PC-9 (cell line): ENCODE results near the gene RAD51D. TPM values are rescaled to one million over a fixed set of nuclear protein-coding genes. Genes with fewer than 3 reads are reported as not detected.

Experiments
- BruUV-seq: library from RNA; stranded (reverse); fragments of 400-500 nt; replicated peaks from 2 replicates; lab custom pipeline; 2021; lab: Mats Ljungman, UMichigan
- CTCF ChIA-PET: fragments of 300-600 bp; sonication (Branson Sonifier 250); formaldehyde crosslinking; loops from one replicate; lab custom pipeline; 2022; ENCODE audit warnings: antibody characterized with exemption; lab: Charles Lee
- POLR2A ChIA-PET: fragments of 300-600 bp; sonication (Branson Sonifier 250); formaldehyde crosslinking; loops from one replicate; lab custom pipeline; 2022; ENCODE audit warnings: antibody characterized with exemption; ENCODE audit not compliant: unreplicated experiment; lab: Charles Lee
- DNase-seq, 2 experiments: peaks; one replicate each; pipeline versions ENCODE4 v3.0.0 to v3.0.0-alpha.2; 2015 to 2022; ENCODE audit warnings: mixed read lengths in 1 of 2
- H2AFZ ChIP-seq: fragments of 200-600 bp; sonication (generic); 2 replicates; pipeline ENCODE4 v1.8.1; 2017; ENCODE audit warnings: antibody characterized with exemption
- H3F3A ChIP-seq: fragments of 200-600 bp; sonication (generic); 2 replicates; pipeline ENCODE4 v1.8.1; 2017; ENCODE audit warnings: antibody characterized with exemption, mild to moderate bottlenecking, low read depth; ENCODE audit not compliant: insufficient read depth
- H3K27ac ChIP-seq: fragments of 200-600 bp; sonication (generic); 2 replicates; pipeline ENCODE4 v1.6.1; 2016; ENCODE audit warnings: mixed run types
- H3K27me3 ChIP-seq: fragments of 200-600 bp; sonication (generic); 2 replicates; pipeline ENCODE4 v1.6.1; 2016; ENCODE audit warnings: low read depth, mixed run types; ENCODE audit not compliant: insufficient read depth
- H3K36me3 ChIP-seq: fragments of 200-600 bp; sonication (generic); 2 replicates; pipeline ENCODE4 v1.6.1; 2016; ENCODE audit warnings: low read depth, mixed run types
- H3K4me1 ChIP-seq: fragments of 200-600 bp; sonication (generic); replicated peaks from 2 replicates; pipeline ENCODE4 v1.6.1; 2016; ENCODE audit warnings: mixed run types; ENCODE audit not compliant: insufficient read depth
- H3K4me2 ChIP-seq: fragments of 200-600 bp; sonication (generic); 2 replicates; pipeline ENCODE4 v1.6.1; 2017; ENCODE audit warnings: mixed run types
- H3K4me3 ChIP-seq: fragments of 200-600 bp; sonication (generic); 2 replicates; pipeline ENCODE4 v1.6.1; 2016; ENCODE audit warnings: mixed run types
- H3K79me2 ChIP-seq: fragments of 200-600 bp; sonication (generic); 2 replicates; pipeline ENCODE4 v1.6.1; 2017; ENCODE audit warnings: low read depth, mixed run types
- H3K9me2 ChIP-seq: fragments of 200-600 bp; sonication (generic); 2 replicates; pipeline ENCODE4 v1.8.1; 2017; ENCODE audit warnings: mild to moderate bottlenecking; ENCODE audit not compliant: insufficient read depth
- H3K9me3 ChIP-seq: fragments of 200-600 bp; sonication (generic); 2 replicates; pipeline ENCODE4 v1.8.1; 2016; ENCODE audit warnings: low read depth; ENCODE audit not compliant: insufficient read depth
- H4K20me1 ChIP-seq: fragments of 200-600 bp; sonication (generic); 2 replicates; pipeline ENCODE4 v1.8.1; 2017; ENCODE audit not compliant: insufficient read depth
- CTCF ChIP-seq: fragments of 200-600 bp; sonication (generic); conservative IDR thresholded peaks from 2 replicates; pipeline ENCODE4 v1.6.1; 2017; ENCODE audit warnings: mixed run types, antibody characterized with exemption, mild to moderate bottlenecking, moderate library complexity
- EZH2 ChIP-seq: fragments of 200-600 bp; sonication (generic); IDR thresholded peaks from 2 replicates; pipeline ENCODE4 v1.8.0; 2017; ENCODE audit warnings: antibody characterized with exemption, low read depth
- intact Hi-C: fragments of 100-400 bp; cut with micrococcal nuclease; formaldehyde crosslinking; loops from one replicate; pipeline ENCODE4 v1.10.0; 2022; ENCODE audit not compliant: unreplicated experiment
- total RNA-seq: library from RNA; stranded (reverse); gene quantifications from 2 replicates; pipeline ENCODE4 v1.2.3, GENCODE V29; 2021

The RAD51D gene
- total RNA-seq, 1 experiment from 2014 or later = 7.8 TPM

- no peaks in the 10 kb centered on the region for H3K27me3 ChIP-seq
- TF ChIP-seq EZH2 = no peak
- TF ChIP-seq CTCF = no peak; the same call in 1 of the 2 replicates
- H3K9me3 ChIP-seq = no peaks in the 10 kb centered on the region; the same call in 1 of the 2 replicates
- peaks cover 42% of the 10 kb centered on the region for H3K4me1 ChIP-seq
- no peaks in the 10 kb centered on the region for H3K36me3 ChIP-seq
- intact Hi-C loops = loop anchor here (1.0 to 5.0 kb wide), 5 partner anchors 26 to 153 kb away; partner anchors contain the start of genes LIG3, RFFL and SLFN5
- no peaks in the 10 kb centered on the region for H4K20me1 ChIP-seq
- no peaks in the 10 kb centered on the region for H3K9me2 ChIP-seq
- peak overlapping the region; percentile 91 for H2AFZ ChIP-seq
- peak overlapping the region; percentile 89 for H3K4me2 ChIP-seq
- peak overlapping the region; percentile 80 for H3K4me3 ChIP-seq
- POLR2A ChIA-PET = interaction anchor here (0.6 kb wide), 1 partner anchor 368 kb away, joined by 5 read pairs; no protein-coding TSS in a partner anchor
- CTCF ChIA-PET = interaction anchor here (0.7 kb wide), 1 partner anchor 10 kb away, joined by 5 read pairs; no protein-coding TSS in a partner anchor
- no TSS peak for BruUV-seq
- peaks cover 38% of the 10 kb centered on the region for H3K79me2 ChIP-seq
- peaks cover 22% of the 10 kb centered on the region for H3F3A ChIP-seq
- H3K27ac ChIP-seq = peak overlapping the region; percentile 78
- DNase-seq = peak; percentile 55 to 84
These were observed 30.6 kb downstream of the RAD51D start for GRCh38 chr17:35088881-35089585.

DNA sequence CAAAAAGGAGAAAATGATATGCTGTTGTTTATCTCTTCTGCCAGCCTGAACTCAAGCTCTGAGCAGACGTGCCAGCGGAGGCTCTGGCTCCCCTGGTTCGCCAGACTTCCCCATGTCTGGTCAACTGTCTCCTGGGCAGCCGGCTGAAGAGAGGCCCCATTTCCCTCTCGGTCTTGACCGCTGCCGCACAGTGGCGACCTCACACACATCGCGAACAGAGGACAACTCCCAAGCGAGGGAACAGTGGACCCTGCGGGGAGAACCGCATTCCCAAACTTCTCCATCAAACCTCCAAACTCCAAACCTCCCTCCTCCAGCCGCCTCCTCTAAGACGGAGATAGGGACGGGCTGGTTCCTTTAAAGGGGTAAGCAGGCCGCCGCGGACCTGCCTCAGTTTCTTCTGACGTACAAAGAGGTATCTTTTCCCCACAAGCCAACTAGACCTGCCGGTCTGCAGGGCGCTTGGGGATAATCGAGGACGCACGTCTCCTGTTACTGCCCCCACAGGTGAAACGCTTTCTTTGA is 31.2 kb downstream of the RAD51D start:
- H3K27me3 ChIP-seq = no peaks in the 10 kb centered on the region
- H3K27ac ChIP-seq = peak overlapping the region; percentile 78
- peak in 1 of 2 experiments; percentile 31 for DNase-seq
- H3F3A ChIP-seq = peaks cover 23% of the 10 kb centered on the region
- peak overlapping the region; percentile 89 for H3K4me2 ChIP-seq
- POLR2A ChIA-PET = no interaction called here
- peaks cover 44% of the 10 kb centered on the region for H3K4me1 ChIP-seq
- no peaks in the 10 kb centered on the region for H3K9me2 ChIP-seq
- H3K4me3 ChIP-seq = peak overlapping the region; percentile 80
- H3K36me3 ChIP-seq = no peaks in the 10 kb centered on the region
- peak overlapping the region; percentile 83 for H2AFZ ChIP-seq
- peaks cover 43% of the 10 kb centered on the region for H3K79me2 ChIP-seq
- BruUV-seq = TSS peak; percentile 61
- intact Hi-C loops = loop anchor here (5.0 kb wide), 3 partner anchors 66 to 154 kb away; partner anchors contain the start of genes LIG3 and SLFN5
- CTCF ChIA-PET = no interaction called here
- H4K20me1 ChIP-seq = no peaks in the 10 kb centered on the region
- TF ChIP-seq CTCF (no peak), EZH2 (no peak)
- no peaks in the 10 kb centered on the region; the same call in 1 of the 2 replicates for H3K9me3 ChIP-seq

DNA sequence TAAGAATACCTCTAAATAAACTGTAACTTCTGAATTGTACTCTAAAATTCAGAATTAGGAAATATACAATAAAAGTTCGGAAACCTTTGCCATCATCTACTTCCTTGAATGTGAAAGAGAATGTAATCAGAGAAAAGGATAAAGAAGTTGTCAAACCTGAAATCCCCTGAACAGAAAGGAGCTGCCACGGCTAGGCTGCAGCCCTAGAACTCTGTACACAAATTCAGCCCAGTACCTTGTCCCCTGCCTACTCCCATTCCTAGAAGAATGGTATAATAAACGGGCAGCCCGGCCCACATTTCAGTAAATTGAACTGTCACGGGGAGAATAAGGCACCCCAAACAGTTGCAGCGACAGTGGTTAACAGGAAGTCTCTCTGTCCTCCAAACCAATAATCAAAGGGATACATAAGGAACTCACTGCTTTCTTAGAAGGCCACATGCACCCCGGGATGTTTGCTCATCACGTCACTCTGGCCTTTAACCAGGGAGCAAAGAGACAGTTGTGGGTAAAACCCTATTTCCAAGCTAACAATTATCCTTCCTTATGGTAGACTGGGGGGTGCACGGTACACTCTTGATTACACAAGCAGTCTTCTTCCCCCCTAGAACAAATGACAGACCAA is 31.8 kb downstream of the RAD51D start:
- Histone ChIP-seq H3K4me1 (peaks cover 50% of the 10 kb centered on the region), H3K27me3 (no peaks in the 10 kb centered on the region), H3K9me2 (no peaks in the 10 kb centered on the region), H3F3A (peaks cover 28% of the 10 kb centered on the region), H3K79me2 (peaks cover 49% of the 10 kb centered on the region), H3K4me3 (peak overlapping the region; percentile 80), H4K20me1 (no peaks in the 10 kb centered on the region), H2AFZ (peak overlapping the region; percentile 83), H3K4me2 (peak overlapping the region; percentile 89), H3K9me3 (no peaks in the 10 kb centered on the region), H3K27ac (peak overlapping the region; percentile 78), H3K36me3 (no peaks in the 10 kb centered on the region)
- ChIA-PET CTCF (no interaction called here), POLR2A (interaction anchor here (0.6 to 0.7 kb wide), 2 partner anchors 23 to 68 kb away, joined by 4 to 6 read pairs; no protein-coding TSS in a partner anchor)
- no TSS peak for BruUV-seq
- TF ChIP-seq CTCF = no peak
- peak; percentile 24 to 77 for DNase-seq
- intact Hi-C loops = loop anchor here (5.0 kb wide), 3 partner anchors 66 to 154 kb away; partner anchors contain the start of genes LIG3 and SLFN5
